ENCODE results near the gene NTRK2.

- no peak for TF ChIP-seq ZFP3 (CRISPR knock-in tag; IDR thresholded peaks at IDR 0.05)
- no peak for TF ChIP-seq ZNF565 (CRISPR knock-in tag; conservative IDR thresholded peaks at IDR 0.05; ENCODE audit: low read depth)
- no peak for TF ChIP-seq ARNTL (CRISPR knock-in tag; IDR thresholded peaks at IDR 0.05; ENCODE audit: borderline replicate concordance, low read depth)
- no peak for TF ChIP-seq TCF4 (CRISPR knock-in tag; IDR thresholded peaks at IDR 0.05; ENCODE audit: borderline replicate concordance)
- TF ChIP-seq OSR1 (CRISPR knock-in tag; IDR thresholded peaks at IDR 0.05), result no peak
- no peak for TF ChIP-seq TOX (CRISPR knock-in tag; IDR thresholded peaks at IDR 0.05; ENCODE audit: borderline replicate concordance)
- TF ChIP-seq ZNF70 (CRISPR knock-in tag; IDR thresholded peaks at IDR 0.05), result no peak
- TF ChIP-seq CREB5 (CRISPR knock-in tag; IDR thresholded peaks at IDR 0.05; ENCODE audit: low read depth), result no peak
These were observed 272.3 kb downstream of the NTRK2 start for GRCh38 chr9:84941792-84942191.
